Measurements from ENCODE around the gene HRG. TPM values are rescaled to one million over a fixed set of nuclear protein-coding genes. Genes with fewer than 3 reads are reported as not detected.
"Not testable (repeated sequence)": the region's sequence is repeated elsewhere in the genome, so short reads cannot be mapped to it uniquely, and the experiment has no call there.

HRG gene
- not detected in 2 replicates for total RNA-seq (2014; rRNA removed; shearing (Covaris generic))

- DNase-seq (ENCODE audit: low spot score) = no peak
Observed at GRCh38 chr3:186665625-186666188, at the start of gene HRG. Gene HRG, plus strand, starts transcription at chr3:186666014. Its CDS starts 18 bp downstream, at chr3:186666032.

GRCh38 chr3:186616299-186616617, 49.6 kb upstream of the HRG start:
- no peak for DNase-seq (ENCODE audit: low spot score)

GRCh38 chr3:186617036-186617946, 48.5 kb upstream of the HRG start:
- peak; percentile 99 for DNase-seq (ENCODE audit: low spot score)

- no peak for DNase-seq (ENCODE audit: low spot score)
Observed at GRCh38 chr3:186618318-186618938, 47.4 kb upstream of the HRG start.

- no peak for DNase-seq (ENCODE audit: low spot score)
Observed at GRCh38 chr3:186619787-186620212, 46.0 kb upstream of the HRG start.

GRCh38 chr3:186620213-186621092, 45.4 kb upstream of the HRG start:
- DNase-seq (ENCODE audit: low spot score) = no peak

GRCh38 chr3:186621894-186622650, 43.7 kb upstream of the HRG start:
- DNase-seq (ENCODE audit: low spot score) = no peak

- DNase-seq (ENCODE audit: low spot score) = no peak
Observed at GRCh38 chr3:186622651-186623310, 43.0 kb upstream of the HRG start.

- DNase-seq (ENCODE audit: low spot score) = no peak
Observed at GRCh38 chr3:186624598-186624997, 41.2 kb upstream of the HRG start.

- no peak for DNase-seq (ENCODE audit: low spot score)
Observed at GRCh38 chr3:186625600-186626042, 40.2 kb upstream of the HRG start.

GRCh38 chr3:186626254-186626847, 39.5 kb upstream of the HRG start:
- DNase-seq (ENCODE audit: low spot score) = no peak

GRCh38 chr3:186627852-186628414, 37.9 kb upstream of the HRG start:
- DNase-seq (ENCODE audit: low spot score) = no peak

GRCh38 chr3:186628756-186629155, 37.1 kb upstream of the HRG start:
- no peak for DNase-seq (ENCODE audit: low spot score)

- no peak for DNase-seq (ENCODE audit: low spot score)
Observed at GRCh38 chr3:186630950-186631641, 34.7 kb upstream of the HRG start.

GRCh38 chr3:186633481-186633880, 32.3 kb upstream of the HRG start:
- no peak for DNase-seq (ENCODE audit: low spot score)

GRCh38 chr3:186634207-186634606, 31.6 kb upstream of the HRG start:
- DNase-seq (ENCODE audit: low spot score) = not testable (repeated sequence)

GRCh38 chr3:186635532-186635931, 30.3 kb upstream of the HRG start:
- DNase-seq (ENCODE audit: low spot score) = no peak

- no peak for DNase-seq (ENCODE audit: low spot score)
Observed at GRCh38 chr3:186636536-186636935, 29.3 kb upstream of the HRG start.

GRCh38 chr3:186637686-186638085, 28.1 kb upstream of the HRG start:
- no peak for DNase-seq (ENCODE audit: low spot score)

Data from H4 (cell line).